ENCODE measurements around the gene EPGN. TPM values are rescaled to one million over a fixed set of nuclear protein-coding genes. Genes with fewer than 3 reads are reported as not detected.
A peak's percentile ranks its signal among the peaks of the same experiment; 100 is the strongest.

EPGN gene
- total RNA-seq, 4 donors from 2014 or later, result not detected

GRCh38 chr4:74266081-74266480 is 42.2 kb upstream of the EPGN start:
- in situ Hi-C loops (cut with MboI; ENCODE audit: low sequenced_read_pairs in 4 of 4), result no loop called here
- intact Hi-C loops (cut with DNase I; ENCODE audit: low total_unique reads), result no loop called here
- ATAC-seq (no peak), DNase-seq (no peak)
- peaks cover 0 to 5% of the 10 kb centered on the region in 2 donors for H3K4me1 ChIP-seq
- H3K27ac ChIP-seq, result no peak overlapping the region
- TF ChIP-seq POLR2A (IDR thresholded peaks at IDR 0.05) (no peak), CTCF (IDR thresholded peaks at IDR 0.05 in 4 of 5, conservative IDR thresholded peaks at IDR 0.05 in 1 of 5) (no peak)
- H3K9me3 ChIP-seq, result no peaks in the 10 kb centered on the region
- H3K4me3 ChIP-seq, result no peak overlapping the region
- no peaks in the 10 kb centered on the region for H3K36me3 ChIP-seq
- no peaks in the 10 kb centered on the region for H3K27me3 ChIP-seq

GRCh38 chr4:74267998-74268606 is 40.2 kb upstream of the EPGN start:
- Histone ChIP-seq H3K4me3 (no peak overlapping the region), H3K36me3 (no peaks in the 10 kb centered on the region), H3K27me3 (no peaks in the 10 kb centered on the region), H3K4me1 (peaks cover 0 to 5% of the 10 kb centered on the region in 2 donors), H3K27ac (no peak overlapping the region), H3K9me3 (no peaks in the 10 kb centered on the region)
- DNase-seq, result no peak
- TF ChIP-seq CTCF (IDR thresholded peaks at IDR 0.05 in 4 of 5, conservative IDR thresholded peaks at IDR 0.05 in 1 of 5) (no peak), POLR2A (IDR thresholded peaks at IDR 0.05) (no peak)
- in situ Hi-C loops (cut with MboI; ENCODE audit: low sequenced_read_pairs in 4 of 4), result no loop called here
- intact Hi-C loops (cut with DNase I; ENCODE audit: low total_unique reads), result no loop called here
- ATAC-seq, result peak in 1 of 2 donors; percentile 51

- Histone ChIP-seq H3K27me3 (no peaks in the 10 kb centered on the region), H3K27ac (no peak overlapping the region), H3K4me3 (no peak overlapping the region), H3K9me3 (no peaks in the 10 kb centered on the region), H3K36me3 (no peaks in the 10 kb centered on the region), H3K4me1 (peaks cover 0 to 1% of the 10 kb centered on the region in 2 donors)
- no peak for DNase-seq
- no peak for TF ChIP-seq POLR2A (IDR thresholded peaks at IDR 0.05)
- no peak for TF ChIP-seq CTCF (IDR thresholded peaks at IDR 0.05 in 4 of 5, conservative IDR thresholded peaks at IDR 0.05 in 1 of 5)
- ATAC-seq, result no peak
- in situ Hi-C loops (cut with MboI; ENCODE audit: low sequenced_read_pairs in 4 of 4) (no loop called here), intact Hi-C loops (cut with DNase I; ENCODE audit: low total_unique reads) (no loop called here)
These were observed 39.6 kb upstream of the EPGN start for GRCh38 chr4:74268643-74269042.

DNA sequence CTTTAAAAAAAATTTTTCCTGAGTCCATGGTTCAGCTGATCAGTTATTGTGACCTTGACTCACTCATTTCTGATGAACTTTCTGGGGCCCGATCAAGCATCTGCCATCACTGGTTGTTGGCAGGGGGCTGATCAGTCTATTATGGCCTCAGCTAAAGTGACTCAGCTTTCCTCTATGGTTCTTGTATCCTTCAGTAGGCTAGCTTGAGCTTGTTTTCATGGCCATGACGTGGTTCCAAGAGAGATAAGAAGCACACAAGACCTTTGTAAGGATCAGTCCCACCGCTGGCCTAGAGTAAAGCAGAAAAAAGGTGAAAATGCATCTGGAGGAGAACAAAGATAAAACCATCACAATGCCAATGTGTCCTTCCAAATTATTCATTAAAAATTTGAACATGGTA is 29.8 kb upstream of the EPGN start:
- DNase-seq (no peak), ATAC-seq (no peak)
- Histone ChIP-seq H3K4me1 (no peaks in the 10 kb centered on the region), H3K36me3 (no peaks in the 10 kb centered on the region), H3K27me3 (no peaks in the 10 kb centered on the region), H3K27ac (no peak overlapping the region), H3K4me3 (no peak overlapping the region), H3K9me3 (no peaks in the 10 kb centered on the region)
- intact Hi-C loops (cut with DNase I; ENCODE audit: low total_unique reads) (no loop called here), in situ Hi-C loops (cut with MboI; ENCODE audit: low sequenced_read_pairs in 4 of 4) (no loop called here)
- TF ChIP-seq CTCF (IDR thresholded peaks at IDR 0.05 in 4 of 5, conservative IDR thresholded peaks at IDR 0.05 in 1 of 5), result no peak
- TF ChIP-seq POLR2A (IDR thresholded peaks at IDR 0.05), result no peak

GRCh38 chr4:74279716-74280115 is 28.6 kb upstream of the EPGN start:
- Histone ChIP-seq H3K27me3 (no peaks in the 10 kb centered on the region), H3K9me3 (no peaks in the 10 kb centered on the region), H3K27ac (no peak overlapping the region), H3K4me1 (no peaks in the 10 kb centered on the region), H3K4me3 (no peak overlapping the region), H3K36me3 (no peaks in the 10 kb centered on the region)
- in situ Hi-C loops (cut with MboI; ENCODE audit: low sequenced_read_pairs in 4 of 4) (no loop called here), intact Hi-C loops (cut with DNase I; ENCODE audit: low total_unique reads) (no loop called here)
- DNase-seq (no peak), ATAC-seq (no peak)
- no peak for TF ChIP-seq POLR2A (IDR thresholded peaks at IDR 0.05)
- no peak for TF ChIP-seq CTCF (IDR thresholded peaks at IDR 0.05 in 4 of 5, conservative IDR thresholded peaks at IDR 0.05 in 1 of 5)

Measured in gastrocnemius medialis (tissue), 4 donors.